H1 (cell line): ENCODE measurements around the gene ZC3H18.

Source experiments
- POLR2AphosphoS5 ChIP-seq: IDR thresholded peaks from 2 replicates; pipeline ENCODE4 v1.6.1; 2011; ENCODE audit warnings: low read depth, low read length
- SIN3A ChIP-seq, 2 experiments: IDR thresholded peaks in 1 of 2; conservative IDR thresholded peaks in 1 of 2; 2 replicates each; pipeline ENCODE4 v1.6.1; 2011 to 2012; ENCODE audit warnings: low read length in 2 of 2, improper control_type of control experiment in 1 of 2, low read depth in 1 of 2, mild to moderate bottlenecking in 1 of 2
- YY1 ChIP-seq: IDR thresholded peaks from 2 replicates; pipeline ENCODE4 v1.6.1; 2011; ENCODE audit warnings: low read depth, mild to moderate bottlenecking, low read length
- TF ChIP-seq, protein P1 (sequence below), 3 experiments: IDR thresholded peaks; 1 replicate in 2 of 3; 2 replicates in 1 of 3; pipeline versions ENCODE4 v1.5.1 to v1.6.1; 2011; ENCODE audit warnings: low read length in 3 of 3, mild to moderate bottlenecking in 3 of 3, inconsistent platforms in 2 of 3, low read depth in 1 of 3, moderate library complexity in 1 of 3; ENCODE audit not compliant: insufficient read depth in 1 of 3; ENCODE audit errors: control extremely low read depth in 1 of 3

- TF ChIP-seq POLR2AphosphoS5: no peak
- no peak for TF ChIP-seq SIN3A (conservative IDR thresholded peaks at IDR 0.05 in 1 of 2, IDR thresholded peaks at IDR 0.05 in 1 of 2; ENCODE audit: low read depth in 1 of 2, low read length in 2 of 2)
- TF ChIP-seq, protein P1, sequence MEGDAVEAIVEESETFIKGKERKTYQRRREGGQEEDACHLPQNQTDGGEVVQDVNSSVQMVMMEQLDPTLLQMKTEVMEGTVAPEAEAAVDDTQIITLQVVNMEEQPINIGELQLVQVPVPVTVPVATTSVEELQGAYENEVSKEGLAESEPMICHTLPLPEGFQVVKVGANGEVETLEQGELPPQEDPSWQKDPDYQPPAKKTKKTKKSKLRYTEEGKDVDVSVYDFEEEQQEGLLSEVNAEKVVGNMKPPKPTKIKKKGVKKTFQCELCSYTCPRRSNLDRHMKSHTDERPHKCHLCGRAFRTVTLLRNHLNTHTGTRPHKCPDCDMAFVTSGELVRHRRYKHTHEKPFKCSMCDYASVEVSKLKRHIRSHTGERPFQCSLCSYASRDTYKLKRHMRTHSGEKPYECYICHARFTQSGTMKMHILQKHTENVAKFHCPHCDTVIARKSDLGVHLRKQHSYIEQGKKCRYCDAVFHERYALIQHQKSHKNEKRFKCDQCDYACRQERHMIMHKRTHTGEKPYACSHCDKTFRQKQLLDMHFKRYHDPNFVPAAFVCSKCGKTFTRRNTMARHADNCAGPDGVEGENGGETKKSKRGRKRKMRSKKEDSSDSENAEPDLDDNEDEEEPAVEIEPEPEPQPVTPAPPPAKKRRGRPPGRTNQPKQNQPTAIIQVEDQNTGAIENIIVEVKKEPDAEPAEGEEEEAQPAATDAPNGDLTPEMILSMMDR (IDR thresholded peaks at IDR 0.05; ENCODE audit: control extremely low read depth in 1 of 3, insufficient read depth in 1 of 3, low read depth in 1 of 3, low read length in 3 of 3): no peak
- no peak for TF ChIP-seq YY1
Observed at GRCh38 chr16:88554711-88555264, 15.4 kb upstream of the ZC3H18 start.
